GM12892 (cell line): Measurements from ENCODE around the gene MYL6B.

Source experiments
- POLR2A ChIP-seq: IDR thresholded peaks from 2 replicates; pipeline ENCODE4 v1.6.1; 2011; ENCODE audit warnings: low read depth, low read length, control low read depth
- TAF1 ChIP-seq: IDR thresholded peaks from 2 replicates; pipeline ENCODE4 v1.6.1; 2011; ENCODE audit warnings: low read depth, mild to moderate bottlenecking, control low read depth, low read length, borderline replicate concordance

DNA sequence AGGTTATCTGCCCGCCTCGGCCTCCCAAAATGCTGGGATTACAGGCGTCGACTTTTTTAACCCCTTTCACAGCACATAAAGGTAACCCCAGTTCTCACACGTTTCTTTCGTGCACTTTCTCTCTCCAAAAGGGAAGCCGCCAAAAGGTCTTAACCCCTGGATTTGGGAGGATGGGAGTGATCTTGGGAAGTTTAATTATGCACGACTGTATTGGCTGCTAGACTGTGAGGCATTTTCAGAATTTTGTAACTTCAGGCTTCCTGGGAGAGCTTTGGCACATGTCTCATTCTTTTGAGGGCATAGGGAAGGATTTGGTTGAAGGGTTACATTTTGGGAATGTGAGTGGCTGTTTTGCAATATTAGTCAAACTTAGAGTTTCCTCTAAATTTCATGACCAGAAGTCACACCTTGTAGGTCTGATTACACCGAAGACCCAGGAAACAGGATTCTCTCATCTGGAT is 38.3 kb downstream of the MYL6B start:
- TF ChIP-seq POLR2A (no peak), TAF1 (no peak)
